Measurements from ENCODE around the gene KLRK1.

DNA sequence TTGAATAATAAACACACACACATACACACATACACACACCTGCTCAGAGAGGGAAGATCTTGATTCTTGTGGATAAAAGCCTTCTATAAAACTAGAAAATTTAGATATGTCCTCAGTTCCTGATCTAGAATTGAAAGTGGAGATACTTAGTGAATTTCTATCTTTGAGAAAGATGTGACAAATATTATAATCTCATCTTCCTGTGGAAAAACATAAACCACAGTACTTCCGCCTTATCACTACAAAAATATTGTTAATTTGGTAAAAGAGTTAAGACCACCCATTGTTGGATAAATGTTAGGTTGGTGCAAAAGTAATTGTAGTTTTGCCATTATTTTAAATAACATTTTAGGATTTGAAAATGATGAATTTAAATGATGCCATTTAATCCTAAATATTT, at the start of gene KLRK1:
- TF ChIP-seq, protein P1, sequence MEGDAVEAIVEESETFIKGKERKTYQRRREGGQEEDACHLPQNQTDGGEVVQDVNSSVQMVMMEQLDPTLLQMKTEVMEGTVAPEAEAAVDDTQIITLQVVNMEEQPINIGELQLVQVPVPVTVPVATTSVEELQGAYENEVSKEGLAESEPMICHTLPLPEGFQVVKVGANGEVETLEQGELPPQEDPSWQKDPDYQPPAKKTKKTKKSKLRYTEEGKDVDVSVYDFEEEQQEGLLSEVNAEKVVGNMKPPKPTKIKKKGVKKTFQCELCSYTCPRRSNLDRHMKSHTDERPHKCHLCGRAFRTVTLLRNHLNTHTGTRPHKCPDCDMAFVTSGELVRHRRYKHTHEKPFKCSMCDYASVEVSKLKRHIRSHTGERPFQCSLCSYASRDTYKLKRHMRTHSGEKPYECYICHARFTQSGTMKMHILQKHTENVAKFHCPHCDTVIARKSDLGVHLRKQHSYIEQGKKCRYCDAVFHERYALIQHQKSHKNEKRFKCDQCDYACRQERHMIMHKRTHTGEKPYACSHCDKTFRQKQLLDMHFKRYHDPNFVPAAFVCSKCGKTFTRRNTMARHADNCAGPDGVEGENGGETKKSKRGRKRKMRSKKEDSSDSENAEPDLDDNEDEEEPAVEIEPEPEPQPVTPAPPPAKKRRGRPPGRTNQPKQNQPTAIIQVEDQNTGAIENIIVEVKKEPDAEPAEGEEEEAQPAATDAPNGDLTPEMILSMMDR (conservative IDR thresholded peaks at IDR 0.05; ENCODE audit: low read depth, low read length), result no peak
- TF ChIP-seq MAZ (IDR thresholded peaks at IDR 0.05; ENCODE audit: borderline replicate concordance, low read depth, low read length) (no peak), RFX5 (IDR thresholded peaks at IDR 0.05; ENCODE audit: low read depth, low read length) (no peak), SMC3 (IDR thresholded peaks at IDR 0.05; ENCODE audit: low read depth, low read length) (no peak), RCOR1 (IDR thresholded peaks at IDR 0.05; ENCODE audit: insufficient replicate concordance, low read length) (no peak), RAD21 (IDR thresholded peaks at IDR 0.05; ENCODE audit: low read length) (no peak), USF2 (IDR thresholded peaks at IDR 0.05; ENCODE audit: low read depth, low read length) (no peak), POLR2A (IDR thresholded peaks at IDR 0.05; ENCODE audit: low read depth, low read length) (no peak), MAFK (IDR thresholded peaks at IDR 0.05; ENCODE audit: low read depth, low read length) (no peak), NFE2L2 (IDR thresholded peaks at IDR 0.05; ENCODE audit: low read depth, low read length) (no peak), CHD1 (IDR thresholded peaks at IDR 0.05; ENCODE audit: low read depth, low read length) (no peak), FOS (IDR thresholded peaks at IDR 0.05; ENCODE audit: low read depth, low read length) (no peak)
